ENCODE measurements around the gene GSTK1.

DNA sequence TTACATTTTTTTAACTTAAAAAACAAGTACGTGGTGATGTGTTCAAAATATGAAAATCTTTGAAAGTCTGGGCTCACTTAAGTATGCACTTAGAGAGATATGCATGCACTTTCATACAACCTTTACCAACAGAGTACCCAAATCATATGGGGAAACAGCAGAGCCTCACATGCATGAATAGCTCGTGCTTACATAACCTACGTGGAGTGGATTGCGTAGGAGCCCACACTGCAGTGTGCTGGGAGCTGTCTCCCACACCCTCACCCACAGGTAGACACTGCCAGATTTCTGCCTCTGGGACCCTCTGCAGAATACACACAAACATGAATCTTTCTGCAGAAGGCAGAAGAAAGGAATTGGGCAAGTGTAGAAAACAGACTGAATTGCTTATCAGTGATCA, 53.3 kb downstream of the GSTK1 start:
- TF ChIP-seq CTCF (IDR thresholded peaks at IDR 0.05): no peak
- TF ChIP-seq POLR2A (IDR thresholded peaks at IDR 0.05): no peak
- no peak for TF ChIP-seq POLR2AphosphoS5 (IDR thresholded peaks at IDR 0.05)
